SK-N-SH treated with all-trans-retinoic acid at 6 μM for 48 hours (cell line): ENCODE measurements around the gene DIP2B.

ENCODE experiments used
- ATAC-seq: fragments of 200-7000 bp; cut with Tn5 transposase; 3 replicates; pipeline ENCODE4 v1.9.1; 2020; ENCODE audit warnings: mild to moderate bottlenecking, moderate library complexity
- ARNTL ChIP-seq: fragments of 450-650 bp; formaldehyde crosslinking; IDR thresholded peaks from 2 replicates; pipeline ENCODE4 v1.5.0; 2020; ENCODE audit warnings: low read depth, mild to moderate bottlenecking, moderate library complexity, borderline replicate concordance
- BACH2 ChIP-seq: fragments of 250-450 bp; sonication (Bioruptor Pico); IDR thresholded peaks from 2 replicates; pipeline ENCODE4 v1.9.0; 2021; ENCODE audit warnings: mild to moderate bottlenecking, borderline replicate concordance
- CREB5 ChIP-seq: fragments of 250-450 bp; sonication (Bioruptor Pico); IDR thresholded peaks from 2 replicates; pipeline ENCODE4 v1.5.1; 2020; ENCODE audit warnings: low read depth, mild to moderate bottlenecking, moderate library complexity
- CSRNP3 ChIP-seq: fragments of 250-450 bp; sonication (Bioruptor Pico); IDR thresholded peaks from 2 replicates; pipeline ENCODE4 v1.5.1; 2021; ENCODE audit warnings: mild to moderate bottlenecking, moderate library complexity
- ESRRG ChIP-seq: fragments of 250-450 bp; sonication (Bioruptor Pico); IDR thresholded peaks from 2 replicates; pipeline ENCODE4 v1.6.1; 2021; ENCODE audit warnings: mild to moderate bottlenecking
- GLIS3 ChIP-seq: fragments of 250-450 bp; sonication (Bioruptor Pico); IDR thresholded peaks from 2 replicates; pipeline ENCODE4 v1.5.0; 2020; ENCODE audit warnings: mild to moderate bottlenecking, moderate library complexity
- PATZ1 ChIP-seq: fragments of 250-450 bp; sonication (Bioruptor Pico); IDR thresholded peaks from 2 replicates; pipeline ENCODE4 v1.8.0; 2020; ENCODE audit warnings: mild to moderate bottlenecking, moderate library complexity, borderline replicate concordance
- PPARA ChIP-seq: fragments of 250-450 bp; sonication (Bioruptor Pico); IDR thresholded peaks from 2 replicates; pipeline ENCODE4 v1.5.0; 2020; ENCODE audit warnings: mild to moderate bottlenecking, borderline replicate concordance
- RARB ChIP-seq: fragments of 250-450 bp; sonication (Bioruptor Pico); IDR thresholded peaks from 2 replicates; pipeline ENCODE4 v1.8.0; 2021; ENCODE audit warnings: mild to moderate bottlenecking, moderate library complexity
- SNAI2 ChIP-seq: fragments of 250-450 bp; sonication (Bioruptor Pico); IDR thresholded peaks from 2 replicates; pipeline ENCODE4 v1.5.0; 2020; ENCODE audit warnings: mild to moderate bottlenecking, moderate library complexity
- TCF4 ChIP-seq: fragments of 250-450 bp; sonication (Bioruptor Pico); IDR thresholded peaks from 2 replicates; pipeline ENCODE4 v1.8.0; 2021; ENCODE audit warnings: mild to moderate bottlenecking, moderate library complexity, borderline replicate concordance
- TOX ChIP-seq: fragments of 250-450 bp; sonication (Bioruptor Pico); IDR thresholded peaks from 2 replicates; pipeline ENCODE4 v1.8.0; 2021; ENCODE audit warnings: mild to moderate bottlenecking, moderate library complexity, borderline replicate concordance
- TSHZ2 ChIP-seq: fragments of 250-450 bp; sonication (Bioruptor Pico); IDR thresholded peaks from 2 replicates; pipeline ENCODE4 v1.5.0; 2020; ENCODE audit warnings: mild to moderate bottlenecking, moderate library complexity
- ZC3H10 ChIP-seq: fragments of 250-450 bp; sonication (Bioruptor Pico); IDR thresholded peaks from 2 replicates; pipeline ENCODE4 v1.5.1; 2021; ENCODE audit warnings: mild to moderate bottlenecking, moderate library complexity
- ZFP3 ChIP-seq: fragments of 250-450 bp; sonication (Bioruptor Pico); IDR thresholded peaks from 2 replicates; pipeline ENCODE4 v1.5.0; 2020; ENCODE audit warnings: mild to moderate bottlenecking, moderate library complexity
- ZFP30 ChIP-seq: fragments of 450-650 bp; formaldehyde crosslinking; IDR thresholded peaks from 2 replicates; pipeline ENCODE4 v1.5.0; 2022; ENCODE audit warnings: mild to moderate bottlenecking, moderate library complexity
- ZNF565 ChIP-seq: fragments of 450-650 bp; formaldehyde crosslinking; conservative IDR thresholded peaks from 2 replicates; pipeline ENCODE4 v1.5.0; 2020; ENCODE audit warnings: low read depth, mild to moderate bottlenecking, moderate library complexity
- ZNF70 ChIP-seq: fragments of 450-650 bp; formaldehyde crosslinking; IDR thresholded peaks from 2 replicates; pipeline ENCODE4 v1.5.0; 2020; ENCODE audit warnings: mild to moderate bottlenecking, moderate library complexity
- ZNF8 ChIP-seq: fragments of 450-650 bp; formaldehyde crosslinking; IDR thresholded peaks from 2 replicates; pipeline ENCODE4 v1.5.0; 2020; ENCODE audit warnings: mild to moderate bottlenecking, moderate library complexity
- TF ChIP-seq, protein P1 (sequence below): fragments of 250-450 bp; sonication (Bioruptor Pico); IDR thresholded peaks from 2 replicates; pipeline ENCODE4 v1.8.0; 2021; ENCODE audit warnings: low read depth, mild to moderate bottlenecking, moderate library complexity, borderline replicate concordance

DIP2B gene

DNA sequence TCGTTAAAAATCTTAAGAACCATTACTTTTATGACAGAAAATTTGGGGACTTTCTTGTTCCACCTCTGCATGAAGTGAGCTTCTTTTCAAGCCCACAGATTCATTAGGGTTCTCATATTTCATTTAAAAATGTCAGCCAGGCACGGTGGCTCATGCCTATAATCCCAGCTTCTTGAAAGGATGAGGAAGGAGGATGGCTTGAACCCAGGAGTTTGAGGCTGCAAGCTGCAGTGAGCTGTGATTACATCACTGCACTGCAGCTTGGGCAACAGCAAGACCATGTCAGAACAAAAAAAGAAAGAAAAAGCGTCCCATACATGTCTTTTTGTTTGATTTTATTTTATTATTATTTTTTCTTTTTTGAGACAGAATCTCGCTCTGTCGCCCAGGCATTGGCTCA lies 215.7 kb downstream of the DIP2B start:
- TF ChIP-seq TOX (CRISPR knock-in tag) (no peak), PPARA (CRISPR knock-in tag) (no peak), PATZ1 (CRISPR knock-in tag) (no peak), CSRNP3 (CRISPR knock-in tag) (no peak), ZC3H10 (CRISPR knock-in tag) (no peak), ZNF565 (no peak), ZNF70 (CRISPR knock-in tag) (no peak), ESRRG (CRISPR knock-in tag) (no peak), ZNF8 (CRISPR knock-in tag) (no peak), CREB5 (CRISPR knock-in tag) (no peak), ZFP30 (CRISPR knock-in tag) (no peak), GLIS3 (CRISPR knock-in tag) (no peak), RARB (CRISPR knock-in tag) (no peak), TCF4 (CRISPR knock-in tag) (no peak), BACH2 (CRISPR knock-in tag) (no peak), SNAI2 (CRISPR knock-in tag) (no peak), ARNTL (CRISPR knock-in tag) (no peak), TSHZ2 (no peak)
- TF ChIP-seq, protein P1, sequence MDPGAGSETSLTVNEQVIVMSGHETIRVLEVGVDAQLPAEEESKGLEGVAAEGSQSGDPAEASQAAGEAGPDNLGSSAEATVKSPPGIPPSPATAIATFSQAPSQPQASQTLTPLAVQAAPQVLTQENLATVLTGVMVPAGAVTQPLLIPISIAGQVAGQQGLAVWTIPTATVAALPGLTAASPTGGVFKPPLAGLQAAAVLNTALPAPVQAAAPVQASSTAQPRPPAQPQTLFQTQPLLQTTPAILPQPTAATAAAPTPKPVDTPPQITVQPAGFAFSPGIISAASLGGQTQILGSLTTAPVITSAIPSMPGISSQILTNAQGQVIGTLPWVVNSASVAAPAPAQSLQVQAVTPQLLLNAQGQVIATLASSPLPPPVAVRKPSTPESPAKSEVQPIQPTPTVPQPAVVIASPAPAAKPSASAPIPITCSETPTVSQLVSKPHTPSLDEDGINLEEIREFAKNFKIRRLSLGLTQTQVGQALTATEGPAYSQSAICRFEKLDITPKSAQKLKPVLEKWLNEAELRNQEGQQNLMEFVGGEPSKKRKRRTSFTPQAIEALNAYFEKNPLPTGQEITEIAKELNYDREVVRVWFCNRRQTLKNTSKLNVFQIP (CRISPR knock-in tag): no peak
- TF ChIP-seq, all 23 proteins: peak for 0
- no peak for ATAC-seq

DNA sequence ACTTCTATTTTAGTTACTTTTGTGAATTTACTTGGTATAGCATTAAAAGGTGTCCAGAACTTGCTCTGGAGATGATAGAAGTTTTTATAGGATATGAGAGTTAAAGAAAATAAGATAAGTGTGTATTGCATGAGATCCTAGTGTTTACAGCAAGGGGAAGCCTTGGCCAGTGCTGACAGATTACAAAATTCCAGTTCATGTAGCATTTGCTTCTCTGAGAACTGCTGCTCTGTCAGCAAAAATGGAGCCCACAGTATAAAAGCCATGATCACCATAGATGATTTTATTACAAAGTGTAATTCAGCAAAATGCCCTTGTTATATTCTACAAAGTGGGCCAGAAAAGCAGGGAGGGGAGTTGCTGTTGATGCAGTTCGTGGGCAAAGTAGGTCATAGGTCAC lies 219.1 kb downstream of the DIP2B start:
- TF ChIP-seq ZC3H10 (CRISPR knock-in tag): no peak
- TF ChIP-seq PPARA (CRISPR knock-in tag): no peak
- TF ChIP-seq ARNTL (CRISPR knock-in tag): no peak
- ATAC-seq: no peak

DNA sequence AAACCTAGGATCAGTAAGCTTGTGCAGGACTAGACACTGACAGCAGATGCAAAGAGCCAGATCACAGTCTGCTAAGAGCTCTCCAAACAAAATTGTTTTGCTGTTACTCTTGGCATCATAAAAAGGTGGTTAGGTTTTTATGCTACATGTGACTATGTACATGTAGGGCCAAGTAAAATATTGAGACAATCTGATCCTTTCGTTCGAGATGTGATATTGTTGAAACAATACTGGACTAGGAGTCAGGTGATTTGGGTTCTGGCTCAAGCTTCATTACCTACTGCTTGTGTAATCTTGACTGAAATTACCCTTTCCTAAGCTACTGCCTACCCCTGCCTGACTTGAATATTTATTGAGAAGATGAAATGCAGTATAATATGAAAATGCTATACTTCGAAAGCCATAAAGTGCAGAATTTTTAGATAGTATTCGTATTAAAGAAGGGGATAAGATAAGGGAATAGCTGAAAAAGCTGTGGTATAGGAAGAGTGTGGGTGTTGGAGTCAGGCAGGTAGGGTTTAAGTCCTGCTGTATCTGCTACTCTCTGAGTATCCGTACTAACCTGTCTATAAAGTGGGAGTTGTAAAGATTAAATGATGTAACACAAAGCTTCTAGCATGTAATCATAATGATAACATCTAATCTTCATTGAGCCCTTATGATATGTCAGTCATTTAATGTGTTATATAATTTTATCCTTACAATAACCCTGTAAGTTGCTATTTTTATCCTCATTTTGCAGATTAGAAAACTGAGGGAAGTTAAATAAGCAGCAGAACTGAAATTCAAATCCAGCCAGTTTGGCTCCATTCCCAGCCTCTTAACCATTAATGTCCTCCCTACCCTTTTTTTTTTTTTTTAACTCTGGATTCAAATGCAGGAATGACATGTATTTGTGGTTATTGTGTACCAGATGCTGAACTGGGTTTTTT lies 220.5 kb downstream of the DIP2B start:
- ATAC-seq: no peak
- TF ChIP-seq RARB (CRISPR knock-in tag): no peak
- TF ChIP-seq CREB5 (CRISPR knock-in tag): no peak
- no peak for TF ChIP-seq ARNTL (CRISPR knock-in tag)
- no peak for TF ChIP-seq TSHZ2
- TF ChIP-seq TCF4 (CRISPR knock-in tag): no peak
- TF ChIP-seq ZNF8 (CRISPR knock-in tag): no peak
- TF ChIP-seq ZFP3: no peak
- TF ChIP-seq CSRNP3 (CRISPR knock-in tag): no peak
- TF ChIP-seq GLIS3 (CRISPR knock-in tag): no peak
